ENCODE measurements around the gene GSX1.

Gene GSX1

DNA sequence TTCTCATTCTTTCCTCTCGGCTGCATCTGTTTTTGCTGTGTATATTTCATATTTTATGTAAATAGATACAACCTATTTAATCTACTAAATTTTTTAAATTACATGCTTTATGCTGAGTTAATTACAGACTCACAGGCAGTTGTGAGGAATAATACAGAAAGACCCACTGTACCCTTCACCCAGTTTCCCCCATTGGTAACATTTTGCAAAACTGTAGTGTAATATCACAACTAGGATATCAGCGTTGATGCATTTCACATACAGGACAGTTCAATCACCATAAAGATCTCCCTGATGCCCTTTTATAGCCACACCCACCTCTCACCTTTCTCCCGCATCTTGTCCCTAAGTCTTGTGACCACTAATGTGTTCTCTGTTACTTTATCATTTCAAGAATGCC is 43.5 kb downstream of the GSX1 start:
- no peak for DNase-seq

DNA sequence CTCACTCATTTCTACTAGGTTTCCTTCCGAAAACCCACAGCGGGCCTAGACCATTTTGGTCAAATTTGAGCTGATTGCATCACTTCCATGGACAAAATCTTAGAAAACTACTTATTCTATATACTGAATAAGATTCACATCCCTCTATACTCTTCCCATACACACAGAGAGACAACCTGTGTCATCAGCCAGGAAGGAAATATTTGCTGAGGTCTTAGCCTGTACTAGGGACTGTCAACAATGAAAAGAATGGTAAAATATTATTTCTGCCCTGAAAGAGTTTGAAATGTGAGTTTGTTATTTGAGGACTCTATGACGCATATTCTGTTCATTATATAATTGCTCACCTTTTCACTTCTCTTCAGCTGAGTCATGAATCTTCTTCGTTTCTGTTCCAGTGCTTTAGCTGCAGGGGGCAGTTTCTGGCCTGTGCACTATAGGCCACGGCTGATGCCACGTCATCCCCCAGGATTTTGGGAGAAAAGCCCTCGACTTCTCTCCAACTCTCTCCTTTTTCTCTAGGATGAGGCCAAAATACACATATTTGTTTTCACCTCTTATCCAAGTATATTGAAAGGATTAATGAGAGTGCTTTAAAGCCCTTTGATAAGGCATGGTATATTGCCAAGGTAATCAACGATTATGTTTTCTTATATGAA is 47.7 kb downstream of the GSX1 start:
- no peak for DNase-seq

DNA sequence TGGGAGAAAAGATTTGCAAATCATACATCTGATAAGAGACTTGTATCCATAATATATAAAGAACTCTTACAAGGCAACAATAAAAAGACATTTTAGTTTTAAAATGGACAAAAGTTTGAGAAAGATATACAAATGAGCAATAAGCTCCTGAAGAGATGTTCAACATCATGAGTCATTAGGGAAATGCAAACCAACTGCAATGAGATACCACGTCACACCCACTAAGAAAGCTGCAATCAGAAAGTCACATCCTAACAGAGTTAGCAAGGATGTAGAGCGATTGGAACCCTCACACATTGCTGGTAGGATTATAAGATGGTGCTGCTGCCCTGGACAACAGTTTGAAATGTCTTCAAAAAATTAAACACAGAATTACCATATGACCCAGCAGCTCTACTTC is 50.3 kb downstream of the GSX1 start:
- no peak for DNase-seq

All from NCI-H187 (cell line).